ENCODE results near the gene POU3F2.

POU3F2 gene

GRCh38 chr6:98844244-98845210 is 10.2 kb downstream of the POU3F2 start:
- DNase-seq, result no peak

- peak; percentile 30 for DNase-seq
Measured at GRCh38 chr6:98845211-98846020, 11.0 kb downstream of the POU3F2 start.

- DNase-seq, result no peak
Measured at GRCh38 chr6:98846021-98846380, 11.6 kb downstream of the POU3F2 start.

- no peak for DNase-seq
Measured at GRCh38 chr6:98847416-98847778, 13.0 kb downstream of the POU3F2 start.

GRCh38 chr6:98847779-98848538 is 13.6 kb downstream of the POU3F2 start:
- no peak for DNase-seq

GRCh38 chr6:98848539-98849242 is 14.3 kb downstream of the POU3F2 start:
- DNase-seq, result no peak

- DNase-seq, result no peak
Measured at GRCh38 chr6:98864497-98864896, 30.1 kb downstream of the POU3F2 start.

- DNase-seq, result no peak
Measured at GRCh38 chr6:98871057-98871456, 36.7 kb downstream of the POU3F2 start.

GRCh38 chr6:98871821-98872220 is 37.4 kb downstream of the POU3F2 start:
- no peak for DNase-seq

- DNase-seq, result no peak
Measured at GRCh38 chr6:98875375-98875774, 41.0 kb downstream of the POU3F2 start.

GRCh38 chr6:98877250-98877649 is 42.9 kb downstream of the POU3F2 start:
- no peak for DNase-seq

GRCh38 chr6:98880486-98880885 is 46.1 kb downstream of the POU3F2 start:
- DNase-seq, result no peak

GRCh38 chr6:98885330-98885729 is 51.0 kb downstream of the POU3F2 start:
- no peak for DNase-seq

GRCh38 chr6:98887650-98888049 is 53.3 kb downstream of the POU3F2 start:
- DNase-seq, result no peak
